GM18867 (cell line): Measurements from ENCODE around the gene SOD3.
A peak's percentile ranks its signal among the peaks of the same experiment; 100 is the strongest.

Source experiments
- ATAC-seq: cut with Tn5 transposase; IDR thresholded peaks from one replicate; pipeline ENCODE4 v1.9.1; 2021; ENCODE audit warnings: mild to moderate bottlenecking, moderate library complexity; ENCODE audit not compliant: unreplicated experiment

Gene SOD3

GRCh38 chr4:24801136-24801855 lies 5.9 kb downstream of the SOD3 start:
- ATAC-seq = no peak

GRCh38 chr4:24802648-24803047 lies 7.3 kb downstream of the SOD3 start:
- ATAC-seq = no peak

GRCh38 chr4:24805067-24805466 lies 9.7 kb downstream of the SOD3 start:
- no peak for ATAC-seq

- no peak for ATAC-seq
Measured at GRCh38 chr4:24805566-24805965, 10.2 kb downstream of the SOD3 start.

GRCh38 chr4:24806206-24806990 lies 11.0 kb downstream of the SOD3 start:
- ATAC-seq = no peak

GRCh38 chr4:24807611-24808010 lies 12.2 kb downstream of the SOD3 start:
- ATAC-seq = no peak

GRCh38 chr4:24808261-24808660 lies 12.9 kb downstream of the SOD3 start:
- no peak for ATAC-seq

- ATAC-seq = no peak
Measured at GRCh38 chr4:24808955-24809354, 13.6 kb downstream of the SOD3 start.

- ATAC-seq = no peak
Measured at GRCh38 chr4:24809376-24809775, 14.0 kb downstream of the SOD3 start.

- no peak for ATAC-seq
Measured at GRCh38 chr4:24809815-24810405, 14.5 kb downstream of the SOD3 start.

GRCh38 chr4:24810871-24811631 lies 15.7 kb downstream of the SOD3 start:
- ATAC-seq = no peak

GRCh38 chr4:24813732-24814131 lies 18.4 kb downstream of the SOD3 start:
- no peak for ATAC-seq

GRCh38 chr4:24816797-24817196 lies 21.4 kb downstream of the SOD3 start:
- ATAC-seq = no peak

- no peak for ATAC-seq
Measured at GRCh38 chr4:24820541-24820940, 25.2 kb downstream of the SOD3 start.

- ATAC-seq = no peak
Measured at GRCh38 chr4:24824720-24825119, 29.3 kb downstream of the SOD3 start.

GRCh38 chr4:24831637-24832036 lies 36.3 kb downstream of the SOD3 start:
- peak; percentile 59 for ATAC-seq

GRCh38 chr4:24835696-24836095 lies 40.3 kb downstream of the SOD3 start:
- no peak for ATAC-seq

GRCh38 chr4:24836661-24837242 lies 41.4 kb downstream of the SOD3 start:
- ATAC-seq = peak; percentile 39

GRCh38 chr4:24837336-24837735 lies 42.0 kb downstream of the SOD3 start:
- ATAC-seq = no peak

- ATAC-seq = no peak
Measured at GRCh38 chr4:24837781-24838180, 42.4 kb downstream of the SOD3 start.

- no peak for ATAC-seq
Measured at GRCh38 chr4:24840362-24840761, 45.0 kb downstream of the SOD3 start.
